GM12878 (cell line): ENCODE measurements around the gene CENPH. TPM values are rescaled to one million over a fixed set of nuclear protein-coding genes. Genes with fewer than 3 reads are reported as not detected.

Source experiments
- ATAC-seq: fragments of 200-7000 bp; cut with Tn5 transposase; 3 replicates; pipeline ENCODE4 v1.9.1; 2020; ENCODE audit warnings: mild to moderate bottlenecking, moderate library complexity
- BruUV-seq: library from RNA; stranded (reverse); fragments of 400-500 nt; replicated peaks from 2 replicates; lab custom pipeline; 2021; lab: Mats Ljungman, UMichigan
- CTCF ChIA-PET: fragments of 300-600 bp; sonication (Branson Sonifier 250); formaldehyde crosslinking; extraction: SDS; loops from one replicate; lab custom pipeline; 2021; ENCODE audit warnings: inconsistent platforms; lab: Yijun Ruan, JAX
- POLR2A ChIA-PET: fragments of 350-600 bp; formaldehyde crosslinking; extraction: SDS; loops from one replicate; lab custom pipeline; 2021; ENCODE audit warnings: inconsistent platforms; lab: Charles Lee
- RAD21 ChIA-PET: fragments of 300-600 bp; sonication (Branson Sonifier 250); formaldehyde crosslinking; loops from one replicate; lab custom pipeline; 2023; ENCODE audit warnings: antibody characterized with exemption; ENCODE audit not compliant: unreplicated experiment; lab: Charles Lee
- SMC1A ChIA-PET: fragments of 300-600 bp; sonication (Branson Sonifier 250); formaldehyde crosslinking; loops from one replicate; lab custom pipeline; 2023; ENCODE audit not compliant: unreplicated experiment, uncharacterized antibody; lab: Charles Lee
- DNase-seq: peaks from one replicate; pipeline ENCODE4 v3.0.0-alpha.2; 2011; ENCODE audit warnings: low read depth, low spot score
- FAIRE-seq: peaks from 3 replicates; lab custom pipeline; 2011; peaks lifted over from hg19 to GRCh38; lab: Jason Lieb, UNC
- H2AFZ ChIP-seq: 2 replicates; pipeline ENCODE4 v1.6.0; 2011; ENCODE audit warnings: low read depth, low read length, control low read depth; ENCODE audit not compliant: control insufficient read depth
- H3K27ac ChIP-seq: 2 replicates; pipeline ENCODE4 v1.5.1; 2011; ENCODE audit warnings: control low read depth; ENCODE audit not compliant: control insufficient read depth, insufficient read depth
- H3K27me3 ChIP-seq, 2 experiments: replicated peaks in 1 of 2; 2 replicates each; pipeline versions ENCODE4 v1.6.0 to v1.6.1; 2011; ENCODE audit warnings: low read length in 1 of 2; ENCODE audit not compliant: control insufficient read depth in 2 of 2, insufficient read depth in 2 of 2
- H3K36me3 ChIP-seq, 2 experiments: 2 replicates each; pipeline ENCODE4 v1.5.1; 2011; ENCODE audit warnings: low read length in 1 of 2; ENCODE audit not compliant: control insufficient read depth in 2 of 2, insufficient read depth in 2 of 2
- H3K4me1 ChIP-seq: 2 replicates; pipeline ENCODE4 v1.6.1; 2011; ENCODE audit warnings: mild to moderate bottlenecking, low read length, moderate library complexity, mixed read lengths; ENCODE audit not compliant: control insufficient read depth, insufficient read depth
- H3K4me2 ChIP-seq: 2 replicates; pipeline ENCODE4 v1.6.0; 2011; ENCODE audit warnings: control low read depth; ENCODE audit not compliant: control insufficient read depth, insufficient read depth
- H3K4me3 ChIP-seq: fragments of 200-600 bp; sonication (generic); 2 replicates; pipeline ENCODE4 v1.5.1; 2016
- H3K79me2 ChIP-seq: 2 replicates; pipeline ENCODE4 v1.6.0; 2011; ENCODE audit warnings: low read length; ENCODE audit not compliant: control insufficient read depth, insufficient read depth
- H3K9ac ChIP-seq: 2 replicates; pipeline ENCODE4 v1.8.0; 2011; ENCODE audit warnings: low read length, control low read depth, mixed read lengths; ENCODE audit not compliant: control insufficient read depth, insufficient read depth
- H3K9me3 ChIP-seq: replicated peaks from 3 replicates; pipeline ENCODE4 v1.5.1; 2011; ENCODE audit warnings: mild to moderate bottlenecking, low read length; ENCODE audit not compliant: control insufficient read depth, insufficient read depth
- H4K20me1 ChIP-seq: 2 replicates; pipeline ENCODE4 v1.6.0; 2011; ENCODE audit not compliant: control insufficient read depth, insufficient read depth
- HDAC2 ChIP-seq: fragments of 200-600 bp; sonication (generic); IDR thresholded peaks from 2 replicates; pipeline ENCODE4 v1.6.1; 2017
- HDAC6 ChIP-seq: fragments of 200-600 bp; sonication (generic); IDR thresholded peaks from one replicate; pipeline ENCODE4 v1.8.0; 2017; ENCODE audit warnings: antibody characterized with exemption; ENCODE audit not compliant: unreplicated experiment
- HDGF ChIP-seq: fragments of 450-650 bp; IDR thresholded peaks from 2 replicates; pipeline ENCODE4 v1.6.1; 2016; ENCODE audit warnings: antibody characterized with exemption
- MTA2 ChIP-seq: fragments of 450-650 bp; IDR thresholded peaks from 2 replicates; pipeline ENCODE4 v1.6.1; 2016; ENCODE audit warnings: low read depth, mild to moderate bottlenecking, moderate library complexity
- NBN ChIP-seq: fragments of 450-650 bp; IDR thresholded peaks from 2 replicates; pipeline ENCODE4 v1.6.1; 2016
- NR2C1 ChIP-seq: fragments of 450-650 bp; IDR thresholded peaks from 2 replicates; pipeline ENCODE4 v1.6.1; 2017; ENCODE audit warnings: antibody characterized with exemption, mild to moderate bottlenecking, moderate library complexity
- PAX5 ChIP-seq: IDR thresholded peaks from 2 replicates; pipeline ENCODE4 v1.6.1; 2011; ENCODE audit warnings: low read depth, low read length, borderline replicate concordance
- PAX8 ChIP-seq: fragments of 450-650 bp; IDR thresholded peaks from 2 replicates; pipeline ENCODE4 v1.6.1; 2017; ENCODE audit warnings: mild to moderate bottlenecking, moderate library complexity
- RBBP5 ChIP-seq: fragments of 200-600 bp; sonication (generic); conservative IDR thresholded peaks from 2 replicates; pipeline ENCODE4 v1.6.1; 2016
- SIN3A ChIP-seq: IDR thresholded peaks from 2 replicates; pipeline ENCODE4 v1.6.1; 2012; ENCODE audit warnings: low read depth, low read length, improper control_type of control experiment
- SREBF2 ChIP-seq: IDR thresholded peaks from 2 replicates; pipeline ENCODE4 v1.6.1; 2012; ENCODE audit warnings: mild to moderate bottlenecking, low read length
- TCF3 ChIP-seq: IDR thresholded peaks from 2 replicates; pipeline ENCODE4 v1.6.1; 2012; ENCODE audit warnings: low read depth, mild to moderate bottlenecking, low read length, borderline replicate concordance; ENCODE audit not compliant: insufficient read depth
- ZBED1 ChIP-seq: IDR thresholded peaks from 2 replicates; pipeline ENCODE4 v1.6.1; 2016; ENCODE audit warnings: borderline replicate concordance
- ZNF687 ChIP-seq: fragments of 450-650 bp; IDR thresholded peaks from 2 replicates; pipeline ENCODE4 v1.6.1; 2017; ENCODE audit warnings: mild to moderate bottlenecking, moderate library complexity
- WGBS: methylation state at CpG from one replicate; pipeline ENCODE4 v1.1.6; 2016; ENCODE audit warnings: low lambda C conversion rate; ENCODE audit not compliant: insufficient replicate concordance, insufficient coverage; ENCODE audit errors: missing lambda C conversion rate; 5-methylcytosine and 5-hydroxymethylcytosine counted together
- in situ Hi-C: fragments of 300-500 bp; cut with MboI; formaldehyde crosslinking; loops from 9 replicates; pipeline ENCODE4 v1.14.3; 2018; ENCODE audit warnings: mixed read lengths
- intact Hi-C: fragments of 100-400 bp; cut with micrococcal nuclease; formaldehyde crosslinking; loops from one replicate; pipeline ENCODE4 v1.14.2; 2022; ENCODE audit not compliant: unreplicated experiment
- polyA plus RNA-seq, 11 experiments: library from polyadenylated mRNA; depleted of rRNA in 4 of 11; unstranded in 6 of 11; stranded (reverse) in 5 of 11; fragments of >200 nt; fragmentation: Nextera tagmentation in 4 of 11; fragmentation: Illumina TruSeq in 1 of 11; extraction: Ambion mirVana in 4 of 11; extraction: Trizol in 1 of 11; gene quantifications; 1 replicate in 1 of 11; 2 replicates in 10 of 11; pipeline versions ENCODE4 v1.2.1 to v1.2.3, GENCODE V29; 2011 to 2016; ENCODE audit warnings: inconsistent platforms in 2 of 11, missing spikeins in 2 of 11, low read depth in 1 of 11
- total RNA-seq, 4 experiments: library from RNA; depleted of rRNA in 3 of 4; stranded (reverse); fragments of >200 nt in 3 of 4; fragmentation: Illumina TruSeq in 1 of 4; extraction: Trizol in 1 of 4; gene quantifications; 2 replicates each; pipeline versions ENCODE4 v1.2.1 to v1.2.3, GENCODE V29; 2013 to 2021
- TF ChIP-seq, protein P1 (sequence below): IDR thresholded peaks from 2 replicates; pipeline ENCODE4 v1.6.1; 2011; ENCODE audit warnings: low read depth, low read length, improper control_type of control experiment, borderline replicate concordance
- TF ChIP-seq, protein P2 (sequence below), 3 experiments: IDR thresholded peaks in 2 of 3; conservative IDR thresholded peaks in 1 of 3; 2 replicates each; pipeline ENCODE4 v1.5.1; 2011; ENCODE audit warnings: low read depth in 3 of 3, low read length in 3 of 3, mild to moderate bottlenecking in 3 of 3, control low read depth in 2 of 3, moderate library complexity in 2 of 3, inconsistent platforms in 1 of 3, mixed read lengths in 1 of 3; ENCODE audit not compliant: control insufficient read depth in 2 of 3, insufficient read depth in 1 of 3; ENCODE audit errors: extremely low read depth in 1 of 3
- TF ChIP-seq, protein P3 (sequence below): IDR thresholded peaks from 2 replicates; pipeline ENCODE4 v1.6.1; 2011; ENCODE audit warnings: borderline replicate concordance, low read depth, mild to moderate bottlenecking, moderate library complexity, low read length; ENCODE audit not compliant: insufficient read depth, poor library complexity, severe bottlenecking

Gene CENPH
- total and polyA plus RNA-seq, 10 of the 15 experiments (the other 5 are each of a cell fraction or from before 2014, with no cell fraction given): 7.3 to 65.6 (median 45.9) TPM

DNA sequence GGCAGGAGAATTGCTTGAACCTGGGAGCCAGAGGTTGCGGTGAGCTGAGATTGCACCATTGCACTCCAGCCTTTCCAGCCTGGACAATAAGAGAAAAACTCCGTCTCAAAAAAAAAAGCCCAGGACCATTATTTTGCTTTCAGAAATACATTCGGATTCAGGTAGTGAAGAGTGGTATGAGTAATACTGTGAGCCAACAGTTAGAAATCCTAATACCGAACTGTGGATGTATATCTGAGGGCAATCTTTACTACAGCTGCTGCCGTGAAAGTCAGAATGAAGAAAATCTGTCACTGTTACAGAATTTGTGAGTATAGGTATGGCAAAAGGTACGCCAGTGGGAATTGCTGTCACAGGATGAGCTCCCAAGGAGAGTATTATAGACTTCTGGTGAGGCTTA lies 41.9 kb downstream of the CENPH start (continued):
- TF ChIP-seq MTA2 (no peak), TCF3 (no peak), SREBF2 (no peak)
- TF ChIP-seq, protein P1, sequence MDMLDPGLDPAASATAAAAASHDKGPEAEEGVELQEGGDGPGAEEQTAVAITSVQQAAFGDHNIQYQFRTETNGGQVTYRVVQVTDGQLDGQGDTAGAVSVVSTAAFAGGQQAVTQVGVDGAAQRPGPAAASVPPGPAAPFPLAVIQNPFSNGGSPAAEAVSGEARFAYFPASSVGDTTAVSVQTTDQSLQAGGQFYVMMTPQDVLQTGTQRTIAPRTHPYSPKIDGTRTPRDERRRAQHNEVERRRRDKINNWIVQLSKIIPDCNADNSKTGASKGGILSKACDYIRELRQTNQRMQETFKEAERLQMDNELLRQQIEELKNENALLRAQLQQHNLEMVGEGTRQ: no peak

DNA sequence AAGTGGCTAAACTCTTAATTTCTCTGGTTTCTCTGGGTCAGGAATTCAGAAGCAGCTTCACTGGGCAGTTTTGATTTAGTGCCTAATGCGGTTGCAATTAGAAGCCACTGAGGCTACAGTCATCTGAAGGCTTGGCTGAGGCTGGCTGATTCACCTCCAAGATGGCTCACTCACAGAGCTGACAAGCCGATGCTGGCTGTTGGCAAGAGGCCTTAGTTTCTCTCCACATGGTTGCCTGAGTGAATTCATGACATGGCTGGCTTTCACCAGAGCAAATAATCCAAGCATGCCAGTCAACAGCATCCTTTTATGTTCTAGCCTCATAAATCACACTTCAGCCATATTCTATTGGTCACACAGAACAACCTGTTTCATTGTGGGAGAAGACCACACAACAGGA lies 42.5 kb downstream of the CENPH start:
- CTCF ChIA-PET: interaction anchor here (1.1 kb wide), 1 partner anchor 138 kb away, joined by 3 read pairs; the partner anchor contains the start of gene SLC30A5
- no TSS peak for BruUV-seq
- Histone ChIP-seq H3K79me2 (peaks cover 13% of the 10 kb centered on the region), H3K9ac (no peak overlapping the region), H3K36me3 (no peaks in the 10 kb centered on the region; a peak in 1 of 4 replicates), H3K9me3 (no peaks in the 10 kb centered on the region), H3K27ac (no peak overlapping the region), H3K4me3 (no peak overlapping the region), H3K4me1 (no peaks in the 10 kb centered on the region), H2AFZ (no peak overlapping the region), H3K27me3 (no peaks in the 10 kb centered on the region), H4K20me1 (no peaks in the 10 kb centered on the region), H3K4me2 (no peak overlapping the region)
- in situ Hi-C loops: no loop called here
- ATAC-seq (no peak), FAIRE-seq (no peak), DNase-seq (no peak)
- POLR2A ChIA-PET: interaction anchor here (0.9 to 1.0 kb wide), 2 partner anchors 10 to 42 kb away, joined by 3 read pairs; no protein-coding TSS in a partner anchor
- intact Hi-C loops: loop anchor here (10.0 kb wide), 1 partner anchor 133 kb away; the partner anchor contains the start of genes AK6, RAD17 and TAF9
- RAD21 ChIA-PET: no interaction called here
- 95% methylated on average over 2 of the region's 2 CpGs for WGBS
- SMC1A ChIA-PET: no interaction called here
- no peak for TF ChIP-seq HDAC6
- no peak for TF ChIP-seq ZNF687
- TF ChIP-seq SIN3A: no peak
- TF ChIP-seq RBBP5: no peak
- no peak for TF ChIP-seq PAX8
- no peak for TF ChIP-seq HDAC2
- TF ChIP-seq, protein P2, sequence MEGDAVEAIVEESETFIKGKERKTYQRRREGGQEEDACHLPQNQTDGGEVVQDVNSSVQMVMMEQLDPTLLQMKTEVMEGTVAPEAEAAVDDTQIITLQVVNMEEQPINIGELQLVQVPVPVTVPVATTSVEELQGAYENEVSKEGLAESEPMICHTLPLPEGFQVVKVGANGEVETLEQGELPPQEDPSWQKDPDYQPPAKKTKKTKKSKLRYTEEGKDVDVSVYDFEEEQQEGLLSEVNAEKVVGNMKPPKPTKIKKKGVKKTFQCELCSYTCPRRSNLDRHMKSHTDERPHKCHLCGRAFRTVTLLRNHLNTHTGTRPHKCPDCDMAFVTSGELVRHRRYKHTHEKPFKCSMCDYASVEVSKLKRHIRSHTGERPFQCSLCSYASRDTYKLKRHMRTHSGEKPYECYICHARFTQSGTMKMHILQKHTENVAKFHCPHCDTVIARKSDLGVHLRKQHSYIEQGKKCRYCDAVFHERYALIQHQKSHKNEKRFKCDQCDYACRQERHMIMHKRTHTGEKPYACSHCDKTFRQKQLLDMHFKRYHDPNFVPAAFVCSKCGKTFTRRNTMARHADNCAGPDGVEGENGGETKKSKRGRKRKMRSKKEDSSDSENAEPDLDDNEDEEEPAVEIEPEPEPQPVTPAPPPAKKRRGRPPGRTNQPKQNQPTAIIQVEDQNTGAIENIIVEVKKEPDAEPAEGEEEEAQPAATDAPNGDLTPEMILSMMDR (IDR thresholded peaks at IDR 0.05 in 2 of 3, conservative IDR thresholded peaks at IDR 0.05 in 1 of 3; ENCODE audit: control insufficient read depth in 2 of 3, extremely low read depth in 1 of 3, insufficient read depth in 1 of 3, low read depth in 3 of 3, low read length in 3 of 3): no peak
- TF ChIP-seq NBN: no peak
- no peak for TF ChIP-seq NR2C1
- TF ChIP-seq HDGF: no peak
- no peak for TF ChIP-seq ZBED1
- TF ChIP-seq, protein P3, sequence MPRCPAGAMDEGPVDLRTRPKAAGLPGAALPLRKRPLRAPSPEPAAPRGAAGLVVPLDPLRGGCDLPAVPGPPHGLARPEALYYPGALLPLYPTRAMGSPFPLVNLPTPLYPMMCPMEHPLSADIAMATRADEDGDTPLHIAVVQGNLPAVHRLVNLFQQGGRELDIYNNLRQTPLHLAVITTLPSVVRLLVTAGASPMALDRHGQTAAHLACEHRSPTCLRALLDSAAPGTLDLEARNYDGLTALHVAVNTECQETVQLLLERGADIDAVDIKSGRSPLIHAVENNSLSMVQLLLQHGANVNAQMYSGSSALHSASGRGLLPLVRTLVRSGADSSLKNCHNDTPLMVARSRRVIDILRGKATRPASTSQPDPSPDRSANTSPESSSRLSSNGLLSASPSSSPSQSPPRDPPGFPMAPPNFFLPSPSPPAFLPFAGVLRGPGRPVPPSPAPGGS: no peak
- no peak for TF ChIP-seq PAX5
